ENCODE data around the gene FLOT2. TPM values are rescaled to one million over a fixed set of nuclear protein-coding genes. Genes with fewer than 3 reads are reported as not detected.

The FLOT2 gene
- total RNA-seq, 1 experiment from 2014 or later = 23.1 TPM

DNA sequence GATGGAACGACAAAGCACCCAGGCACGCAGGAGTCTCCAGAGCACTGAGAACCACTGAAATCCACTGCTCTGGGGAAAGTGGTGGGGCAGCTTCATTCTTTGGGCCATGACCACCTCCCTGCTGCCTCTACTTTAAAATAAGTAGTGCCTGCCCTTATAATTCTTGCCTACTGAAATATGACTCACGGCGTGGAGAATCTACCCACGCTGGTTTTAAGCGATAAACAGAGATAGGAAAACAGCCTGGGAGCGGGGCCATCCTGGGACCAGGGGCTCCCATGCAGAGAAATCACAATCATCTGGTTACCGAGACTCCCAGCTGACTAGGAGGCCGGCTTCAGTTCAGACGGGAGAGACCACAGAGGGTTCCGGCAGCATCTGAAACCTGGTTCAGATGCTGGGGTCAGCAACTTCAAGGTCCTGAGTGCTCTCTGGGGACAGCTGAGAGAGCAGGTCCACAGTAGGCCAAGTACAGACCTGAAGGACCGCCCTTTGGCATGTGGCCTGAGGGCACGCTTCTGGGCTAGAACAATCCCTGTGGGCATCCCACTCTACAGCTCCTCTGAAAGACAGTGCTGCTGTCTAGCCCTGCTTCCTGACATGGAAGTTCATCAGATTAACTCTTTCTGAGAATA is 14.0 kb upstream of the FLOT2 start:
- H3K4me3 ChIP-seq (ENCODE audit: low read length) = no peak overlapping the region
- peaks cover 12% of the 10 kb centered on the region for H3K4me1 ChIP-seq (ENCODE audit: insufficient read depth, low read length)
- no TSS peak for BruUV-seq (replicated peaks)
- H3K9me2 ChIP-seq (replicated peaks; ENCODE audit: low read length) = no peaks in the 10 kb centered on the region
- no peak overlapping the region for H3K4me2 ChIP-seq (ENCODE audit: low read length)
- no peak overlapping the region for H2AFZ ChIP-seq (ENCODE audit: low read length)
- peaks cover 59% of the 10 kb centered on the region for H3K36me3 ChIP-seq (ENCODE audit: low read depth, low read length)
- H4K20me1 ChIP-seq (ENCODE audit: low read length) = no peaks in the 10 kb centered on the region
- no peaks in the 10 kb centered on the region for H3K79me2 ChIP-seq (ENCODE audit: low read length)
- intact Hi-C loops (cut with micrococcal nuclease) = no loop called here
- H3K27ac ChIP-seq (ENCODE audit: low read length) = no peak overlapping the region
- H3K27me3 ChIP-seq (ENCODE audit: low read length) = no peaks in the 10 kb centered on the region
- no peak for TF ChIP-seq EZH2 (IDR thresholded peaks at IDR 0.05; ENCODE audit: low read length, unreplicated experiment)
- ChIA-PET CTCF (no interaction called here), POLR2A (ENCODE audit: unreplicated experiment) (no interaction called here)
- no peaks in the 10 kb centered on the region for H3K9me3 ChIP-seq (ENCODE audit: low read length)
- no peak overlapping the region for H3K9ac ChIP-seq (ENCODE audit: low read length)
- H3F3A ChIP-seq (ENCODE audit: low read length, unreplicated experiment) = peaks cover 4% of the 10 kb centered on the region
- DNase-seq = no peak
- no peak for ATAC-seq

DNA sequence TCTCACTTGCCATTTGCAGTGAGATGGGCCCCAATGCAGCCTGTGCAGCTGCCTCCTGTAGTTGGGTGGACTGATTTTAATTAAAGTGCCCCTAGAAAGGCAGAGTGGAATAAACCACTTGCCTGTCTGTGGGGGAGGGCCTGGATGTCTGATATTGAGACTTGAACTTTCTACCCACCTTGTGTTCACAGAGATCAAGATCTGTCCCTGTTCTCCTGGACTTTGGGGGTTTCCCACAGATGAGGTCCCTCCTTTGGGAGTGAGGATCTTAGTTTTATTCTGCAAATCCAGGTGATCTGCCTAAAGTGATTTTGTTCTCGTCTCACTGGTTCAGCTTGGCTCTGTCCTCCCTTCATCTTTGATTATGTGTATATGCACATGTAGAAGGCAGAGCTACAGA is 13.0 kb upstream of the FLOT2 start:
- ChIA-PET CTCF (no interaction called here), POLR2A (ENCODE audit: unreplicated experiment) (no interaction called here)
- H3K9me2 ChIP-seq (replicated peaks; ENCODE audit: low read length) = no peaks in the 10 kb centered on the region
- H4K20me1 ChIP-seq (ENCODE audit: low read length) = no peaks in the 10 kb centered on the region
- no peak for ATAC-seq
- no peaks in the 10 kb centered on the region for H3K27me3 ChIP-seq (ENCODE audit: low read length)
- H3K9ac ChIP-seq (ENCODE audit: low read length) = no peak overlapping the region
- H3F3A ChIP-seq (ENCODE audit: low read length, unreplicated experiment) = peaks cover 4% of the 10 kb centered on the region
- no peak for TF ChIP-seq EZH2 (IDR thresholded peaks at IDR 0.05; ENCODE audit: low read length, unreplicated experiment)
- TF ChIP-seq, protein P1, sequence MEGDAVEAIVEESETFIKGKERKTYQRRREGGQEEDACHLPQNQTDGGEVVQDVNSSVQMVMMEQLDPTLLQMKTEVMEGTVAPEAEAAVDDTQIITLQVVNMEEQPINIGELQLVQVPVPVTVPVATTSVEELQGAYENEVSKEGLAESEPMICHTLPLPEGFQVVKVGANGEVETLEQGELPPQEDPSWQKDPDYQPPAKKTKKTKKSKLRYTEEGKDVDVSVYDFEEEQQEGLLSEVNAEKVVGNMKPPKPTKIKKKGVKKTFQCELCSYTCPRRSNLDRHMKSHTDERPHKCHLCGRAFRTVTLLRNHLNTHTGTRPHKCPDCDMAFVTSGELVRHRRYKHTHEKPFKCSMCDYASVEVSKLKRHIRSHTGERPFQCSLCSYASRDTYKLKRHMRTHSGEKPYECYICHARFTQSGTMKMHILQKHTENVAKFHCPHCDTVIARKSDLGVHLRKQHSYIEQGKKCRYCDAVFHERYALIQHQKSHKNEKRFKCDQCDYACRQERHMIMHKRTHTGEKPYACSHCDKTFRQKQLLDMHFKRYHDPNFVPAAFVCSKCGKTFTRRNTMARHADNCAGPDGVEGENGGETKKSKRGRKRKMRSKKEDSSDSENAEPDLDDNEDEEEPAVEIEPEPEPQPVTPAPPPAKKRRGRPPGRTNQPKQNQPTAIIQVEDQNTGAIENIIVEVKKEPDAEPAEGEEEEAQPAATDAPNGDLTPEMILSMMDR (conservative IDR thresholded peaks at IDR 0.05; ENCODE audit: low read depth, low read length) = no peak
- TF ChIP-seq EZH2phosphoT487 (IDR thresholded peaks at IDR 0.05; ENCODE audit: borderline replicate concordance, low read length) = no peak
- no TSS peak for BruUV-seq (replicated peaks)
- H2AFZ ChIP-seq (ENCODE audit: low read length) = no peak overlapping the region
- H3K9me3 ChIP-seq (ENCODE audit: low read length) = no peaks in the 10 kb centered on the region
- H3K4me3 ChIP-seq (ENCODE audit: low read length) = no peak overlapping the region
- H3K36me3 ChIP-seq (ENCODE audit: low read depth, low read length) = peaks cover 56% of the 10 kb centered on the region
- H3K79me2 ChIP-seq (ENCODE audit: low read length) = no peaks in the 10 kb centered on the region
- no peak overlapping the region for H3K27ac ChIP-seq (ENCODE audit: low read length)
- no peak overlapping the region for H3K4me2 ChIP-seq (ENCODE audit: low read length)
- no peak for DNase-seq
- intact Hi-C loops (cut with micrococcal nuclease) = no loop called here
- peaks cover 12% of the 10 kb centered on the region for H3K4me1 ChIP-seq (ENCODE audit: insufficient read depth, low read length)

DNA sequence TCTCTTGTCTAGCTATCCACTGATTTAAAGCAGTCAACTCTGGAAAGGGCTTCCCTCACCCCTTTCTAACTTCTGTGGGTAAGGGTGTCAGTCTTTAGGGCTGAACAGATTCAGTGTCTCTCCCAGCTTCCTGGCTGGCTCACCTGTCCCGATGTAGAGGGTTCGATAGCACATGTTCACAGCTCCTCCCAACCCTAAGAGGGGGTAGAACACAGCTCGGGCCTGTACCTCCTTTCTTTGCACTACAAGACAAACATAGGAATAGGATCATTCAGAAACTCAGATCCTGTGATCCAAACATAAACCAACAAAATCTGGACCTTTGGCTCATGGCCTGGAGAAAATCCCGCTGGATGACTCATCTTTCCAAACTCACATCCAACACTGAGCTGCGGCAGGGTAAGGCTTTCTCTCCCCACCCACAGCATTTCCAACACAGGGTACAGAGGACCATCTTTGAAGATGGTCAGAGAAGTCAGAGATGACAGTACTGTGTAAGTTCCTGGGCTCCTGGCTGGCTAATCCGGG is 11.2 kb upstream of the FLOT2 start:
- intact Hi-C loops (cut with micrococcal nuclease) = loop anchor here (10.0 kb wide), 2 partner anchors 64 to 184 kb away; partner anchors contain the start of genes FAM222B, NEK8 and TLCD1
- H3K9me3 ChIP-seq (ENCODE audit: low read length) = no peaks in the 10 kb centered on the region
- peaks cover 44% of the 10 kb centered on the region for H3K36me3 ChIP-seq (ENCODE audit: low read depth, low read length)
- TF ChIP-seq EZH2phosphoT487 (IDR thresholded peaks at IDR 0.05; ENCODE audit: borderline replicate concordance, low read length) (no peak), EZH2 (IDR thresholded peaks at IDR 0.05; ENCODE audit: low read length, unreplicated experiment) (no peak)
- TF ChIP-seq, protein P1 (conservative IDR thresholded peaks at IDR 0.05; ENCODE audit: low read depth, low read length) = no peak
- no peak overlapping the region for H2AFZ ChIP-seq (ENCODE audit: low read length)
- H3K27me3 ChIP-seq (ENCODE audit: low read length) = no peaks in the 10 kb centered on the region
- H3K27ac ChIP-seq (ENCODE audit: low read length) = peak overlapping the region; percentile 68
- H3K4me1 ChIP-seq (ENCODE audit: insufficient read depth, low read length) = peaks cover 12% of the 10 kb centered on the region
- H3F3A ChIP-seq (ENCODE audit: low read length, unreplicated experiment) = no peaks in the 10 kb centered on the region
- ATAC-seq (peak; percentile 85), DNase-seq (peak; percentile 66)
- no peak overlapping the region for H3K4me3 ChIP-seq (ENCODE audit: low read length)
- ChIA-PET POLR2A (ENCODE audit: unreplicated experiment) (no interaction called here), CTCF (interaction anchor here (0.6 kb wide), 1 partner anchor 264 kb away, joined by 4 read pairs; the partner anchor contains the start of gene BLTP2)
- H3K9me2 ChIP-seq (replicated peaks; ENCODE audit: low read length) = no peaks in the 10 kb centered on the region
- no peak overlapping the region for H3K9ac ChIP-seq (ENCODE audit: low read length)
- no peaks in the 10 kb centered on the region for H3K79me2 ChIP-seq (ENCODE audit: low read length)
- no peaks in the 10 kb centered on the region for H4K20me1 ChIP-seq (ENCODE audit: low read length)
- H3K4me2 ChIP-seq (ENCODE audit: low read length) = no peak overlapping the region
- no TSS peak for BruUV-seq (replicated peaks)
